HCT116 (cell line): ENCODE measurements around the gene UBE2V1. TPM values are rescaled to one million over a fixed set of nuclear protein-coding genes. Genes with fewer than 3 reads are reported as not detected.

Experiments used
- ATAC-seq: fragments of 200-7000 bp; cut with Tn5 transposase; 2 replicates; pipeline ENCODE4 v1.9.1; 2020; ENCODE audit warnings: mild to moderate bottlenecking, moderate library complexity
- BruUV-seq: library from RNA; stranded (reverse); fragments of 400-500 nt; replicated peaks from 2 replicates; lab custom pipeline; 2021; lab: Mats Ljungman, UMichigan
- CTCF ChIA-PET: fragments of 300-600 bp; sonication (Branson Sonifier 250); formaldehyde crosslinking; loops from one replicate; lab custom pipeline; 2021; ENCODE audit warnings: antibody characterized with exemption; lab: Charles Lee
- POLR2A ChIA-PET: fragments of 300-600, 350-600 bp; sonication (Branson Sonifier 250); formaldehyde crosslinking; loops from one replicate; lab custom pipeline; 2021; ENCODE audit warnings: antibody characterized with exemption; lab: Charles Lee
- RAD21 ChIA-PET, 2 experiments: fragments of 300-600 bp; sonication (Branson Sonifier 250); formaldehyde crosslinking; loops; one replicate each; lab custom pipeline; 2023; ENCODE audit warnings: low total read pairs in 2 of 2; ENCODE audit not compliant: uncharacterized antibody in 2 of 2, unreplicated experiment in 2 of 2, low non-redundant PET in 1 of 2; lab: Charles Lee
- DNase-seq: peaks from one replicate; pipeline ENCODE4 v3.0.0-alpha.2; 2010; ENCODE audit warnings: low read depth, low spot score
- H2AFZ ChIP-seq: fragments of 200-600 bp; shearing (Covaris generic), sonication (generic); 2 replicates; pipeline ENCODE4 v1.6.1; 2017; ENCODE audit warnings: low read depth, mixed run types, mixed read lengths, antibody characterized with exemption, low read length; ENCODE audit not compliant: poor library complexity, severe bottlenecking
- H3K27ac ChIP-seq: 2 replicates; pipeline ENCODE4 v1.5.1; 2012; ENCODE audit warnings: low read depth, low read length
- H3K27me3 ChIP-seq: fragments of 200-600 bp; sonication (generic); 2 replicates; pipeline ENCODE4 v1.6.1; 2016; ENCODE audit warnings: mixed run types, low read length, mixed read lengths; ENCODE audit not compliant: insufficient read depth
- H3K36me3 ChIP-seq, 2 experiments: fragments of 200-500 bp in 1 of 2; fragments of 200-600 bp in 1 of 2; sonication (Bioruptor generic) in 1 of 2; sonication (generic) in 1 of 2; 2 replicates each; pipeline versions ENCODE4 v1.5.1 to v1.6.1; 2014 to 2016; ENCODE audit warnings: low read length in 2 of 2, inconsistent platforms in 1 of 2, mixed read lengths in 1 of 2, mixed run types in 1 of 2; ENCODE audit not compliant: insufficient read depth in 2 of 2, control insufficient read depth in 1 of 2
- H3K4me1 ChIP-seq, 2 experiments: fragments of 200-600 bp in 1 of 2; sonication (generic) in 1 of 2; 2 replicates each; pipeline versions ENCODE4 v1.5.1 to v1.6.1; 2012 to 2017; ENCODE audit warnings: low read length in 2 of 2, inconsistent platforms in 1 of 2, mild to moderate bottlenecking in 1 of 2, mixed read lengths in 1 of 2, mixed run types in 1 of 2, moderate library complexity in 1 of 2; ENCODE audit not compliant: insufficient read depth in 2 of 2, control insufficient read depth in 1 of 2
- H3K4me2 ChIP-seq: fragments of 200-600 bp; sonication (generic); 2 replicates; pipeline ENCODE4 v1.6.1; 2017; ENCODE audit warnings: mixed run types, low read length, mixed read lengths
- H3K4me3 ChIP-seq, 2 experiments: fragments of 200-600 bp in 1 of 2; sonication (generic) in 1 of 2; replicated peaks in 1 of 2; 2 replicates each; pipeline ENCODE4 v1.5.1; 2011 to 2016; ENCODE audit warnings: low read length in 2 of 2, control low read depth in 1 of 2, low read depth in 1 of 2, mild to moderate bottlenecking in 1 of 2, mixed read lengths in 1 of 2, mixed run types in 1 of 2
- H3K79me2 ChIP-seq: fragments of 200-600 bp; sonication (generic); 2 replicates; pipeline ENCODE4 v1.6.1; 2017; ENCODE audit warnings: mild to moderate bottlenecking, mixed run types, low read length, moderate library complexity, mixed read lengths; ENCODE audit not compliant: insufficient read depth
- H3K9ac ChIP-seq: fragments of 200-600 bp; sonication (generic); 2 replicates; pipeline ENCODE4 v1.6.1; 2016; ENCODE audit warnings: low read length, mixed read lengths
- H3K9me2 ChIP-seq: fragments of 200-600 bp; sonication (generic), shearing (Covaris generic); 2 replicates; pipeline ENCODE4 v1.6.1; 2017; ENCODE audit warnings: mixed run types, mild to moderate bottlenecking, moderate library complexity; ENCODE audit not compliant: insufficient read depth
- H3K9me3 ChIP-seq, 2 experiments: fragments of 200-500 bp in 1 of 2; fragments of 200-600 bp in 1 of 2; sonication (Bioruptor generic) in 1 of 2; sonication (generic) in 1 of 2; 2 replicates each; pipeline ENCODE4 v1.6.1; 2014 to 2017; ENCODE audit warnings: low read length in 2 of 2, mixed read lengths in 2 of 2, inconsistent platforms in 1 of 2, low read depth in 1 of 2, mild to moderate bottlenecking in 1 of 2, mixed run types in 1 of 2, moderate library complexity in 1 of 2; ENCODE audit not compliant: control insufficient read depth in 1 of 2, insufficient read depth in 1 of 2
- H4K20me1 ChIP-seq: fragments of 200-600 bp; sonication (generic), shearing (Covaris generic); 2 replicates; pipeline ENCODE4 v1.6.1; 2017; ENCODE audit warnings: mixed run types, mild to moderate bottlenecking, moderate library complexity; ENCODE audit not compliant: insufficient read depth
- EGR1 ChIP-seq: IDR thresholded peaks from 2 replicates; pipeline ENCODE4 v1.6.1; 2012; ENCODE audit warnings: low read depth
- REST ChIP-seq: IDR thresholded peaks from 2 replicates; pipeline ENCODE4 v1.6.1; 2012; ENCODE audit warnings: low read depth
- intact Hi-C: fragments of 100-400 bp; cut with micrococcal nuclease; formaldehyde crosslinking; loops from 2 replicates; pipeline ENCODE4 v1.10.0; 2022
- total RNA-seq: library from RNA; stranded (reverse); gene quantifications from one replicate; pipeline ENCODE4 v1.2.1, GENCODE V29; 2021; ENCODE audit not compliant: unreplicated experiment
- TF ChIP-seq, protein P1 (sequence below): IDR thresholded peaks from 2 replicates; pipeline ENCODE4 v1.6.1; 2011; ENCODE audit warnings: mild to moderate bottlenecking, low read length, moderate library complexity; ENCODE audit not compliant: insufficient replicate concordance; ENCODE audit errors: extremely low read depth

Gene UBE2V1
- total RNA-seq, 1 experiment from 2014 or later, result 114 TPM

- ATAC-seq, result 0 out of 2 replicates have a peak, but pooled peaks have one; percentile 16
- intact Hi-C loops, result no loop called here
- Histone ChIP-seq H3K4me1 (peaks cover 5 to 15% of the 10 kb centered on the region in 2 experiments; a peak in 2 of 4 replicates), H3K4me2 (no peak overlapping the region), H3K27me3 (no peaks in the 10 kb centered on the region), H3K9ac (no peak overlapping the region), H3K27ac (no peak overlapping the region), H4K20me1 (no peaks in the 10 kb centered on the region), H3K9me2 (no peaks in the 10 kb centered on the region)
- POLR2A ChIA-PET, result no interaction called here
- TF ChIP-seq, protein P1, sequence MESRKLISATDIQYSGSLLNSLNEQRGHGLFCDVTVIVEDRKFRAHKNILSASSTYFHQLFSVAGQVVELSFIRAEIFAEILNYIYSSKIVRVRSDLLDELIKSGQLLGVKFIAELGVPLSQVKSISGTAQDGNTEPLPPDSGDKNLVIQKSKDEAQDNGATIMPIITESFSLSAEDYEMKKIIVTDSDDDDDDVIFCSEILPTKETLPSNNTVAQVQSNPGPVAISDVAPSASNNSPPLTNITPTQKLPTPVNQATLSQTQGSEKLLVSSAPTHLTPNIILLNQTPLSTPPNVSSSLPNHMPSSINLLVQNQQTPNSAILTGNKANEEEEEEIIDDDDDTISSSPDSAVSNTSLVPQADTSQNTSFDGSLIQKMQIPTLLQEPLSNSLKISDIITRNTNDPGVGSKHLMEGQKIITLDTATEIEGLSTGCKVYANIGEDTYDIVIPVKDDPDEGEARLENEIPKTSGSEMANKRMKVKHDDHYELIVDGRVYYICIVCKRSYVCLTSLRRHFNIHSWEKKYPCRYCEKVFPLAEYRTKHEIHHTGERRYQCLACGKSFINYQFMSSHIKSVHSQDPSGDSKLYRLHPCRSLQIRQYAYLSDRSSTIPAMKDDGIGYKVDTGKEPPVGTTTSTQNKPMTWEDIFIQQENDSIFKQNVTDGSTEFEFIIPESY, result no peak
- TF ChIP-seq EGR1, result no peak
- TF ChIP-seq REST, result no peak
- TF ChIP-seq, all 23 proteins: peak for 0
- no peaks in the 10 kb centered on the region for H3K79me2 ChIP-seq
- ChIA-PET RAD21 (no interaction called here), CTCF (no interaction called here)
- H3K4me3 ChIP-seq, result no peak overlapping the region
- H2AFZ ChIP-seq, result no peak overlapping the region
- BruUV-seq, result no TSS peak
- no peaks in the 10 kb centered on the region for H3K36me3 ChIP-seq
- DNase-seq, result no peak
- H3K9me3 ChIP-seq, result no peaks in the 10 kb centered on the region
Observed at GRCh38 chr20:50038574-50038991, 74.4 kb downstream of the UBE2V1 start.
